Vagina (tissue), 2 donors: ENCODE results near the gene TOX3.

Experiments used
- POLR2A ChIP-seq, 2 donors: fragments of 450-650 bp; IDR thresholded peaks; one replicate each; pipeline ENCODE4 v1.6.1; 2017; ENCODE audit warnings: antibody characterized with exemption in 2 of 2, mild to moderate bottlenecking in 2 of 2, moderate library complexity in 2 of 2
- TF ChIP-seq, protein P1 (sequence below), 3 experiments: fragments of 450-650 bp in 2 of 3; fragments of 200-600 bp in 1 of 3; sonication (generic) in 1 of 3; IDR thresholded peaks; one replicate each; pipeline ENCODE4 v1.5.1; 2017 to 2019; ENCODE audit warnings: antibody characterized with exemption in 3 of 3, mild to moderate bottlenecking in 2 of 3, moderate library complexity in 2 of 3

DNA sequence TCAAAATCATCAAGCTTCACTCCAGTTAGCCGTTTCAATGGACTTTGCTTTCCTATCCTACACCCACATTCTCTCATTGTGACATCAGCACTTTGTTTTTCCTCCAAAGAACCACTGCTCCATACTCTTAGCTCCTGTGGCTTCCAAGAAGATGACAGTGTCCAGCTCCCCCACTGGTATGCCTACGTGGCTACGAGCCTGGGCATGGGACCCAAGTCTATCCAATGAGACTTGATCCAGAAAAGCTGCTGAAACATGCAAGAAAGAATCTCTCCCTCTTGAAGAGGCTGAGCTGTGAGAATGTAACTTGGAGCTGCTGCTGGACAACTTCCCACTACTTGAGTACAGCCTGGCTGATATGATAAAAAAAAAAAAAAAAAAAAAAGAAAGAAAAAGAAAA is 9.4 kb downstream of the TOX3 start:
- TF ChIP-seq, protein P1, sequence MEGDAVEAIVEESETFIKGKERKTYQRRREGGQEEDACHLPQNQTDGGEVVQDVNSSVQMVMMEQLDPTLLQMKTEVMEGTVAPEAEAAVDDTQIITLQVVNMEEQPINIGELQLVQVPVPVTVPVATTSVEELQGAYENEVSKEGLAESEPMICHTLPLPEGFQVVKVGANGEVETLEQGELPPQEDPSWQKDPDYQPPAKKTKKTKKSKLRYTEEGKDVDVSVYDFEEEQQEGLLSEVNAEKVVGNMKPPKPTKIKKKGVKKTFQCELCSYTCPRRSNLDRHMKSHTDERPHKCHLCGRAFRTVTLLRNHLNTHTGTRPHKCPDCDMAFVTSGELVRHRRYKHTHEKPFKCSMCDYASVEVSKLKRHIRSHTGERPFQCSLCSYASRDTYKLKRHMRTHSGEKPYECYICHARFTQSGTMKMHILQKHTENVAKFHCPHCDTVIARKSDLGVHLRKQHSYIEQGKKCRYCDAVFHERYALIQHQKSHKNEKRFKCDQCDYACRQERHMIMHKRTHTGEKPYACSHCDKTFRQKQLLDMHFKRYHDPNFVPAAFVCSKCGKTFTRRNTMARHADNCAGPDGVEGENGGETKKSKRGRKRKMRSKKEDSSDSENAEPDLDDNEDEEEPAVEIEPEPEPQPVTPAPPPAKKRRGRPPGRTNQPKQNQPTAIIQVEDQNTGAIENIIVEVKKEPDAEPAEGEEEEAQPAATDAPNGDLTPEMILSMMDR (IDR thresholded peaks at IDR 0.05): no peak
- TF ChIP-seq POLR2A (IDR thresholded peaks at IDR 0.05): no peak
